Neural progenitor cell (in vitro differentiated cells): ENCODE results near the gene UBE2L3.

Experiments
- CTCF ChIP-seq: fragments of 200-600 bp; sonication (generic); IDR thresholded peaks from 2 replicates; pipeline ENCODE4 v1.5.1; 2017; ENCODE audit warnings: antibody characterized with exemption, mild to moderate bottlenecking
- EZH2 ChIP-seq: fragments of 200-600 bp; sonication (generic); IDR thresholded peaks from 2 replicates; pipeline ENCODE4 v1.6.1; 2017; ENCODE audit warnings: antibody characterized with exemption, mild to moderate bottlenecking, moderate library complexity

GRCh38 chr22:21660904-21661303 is 93.4 kb downstream of the UBE2L3 start:
- TF ChIP-seq CTCF (no peak), EZH2 (no peak)
